Activated T-helper 2 cell treated with anti-CD3 and anti-CD28 coated beads, Interferon-gamma antibody, Interleukin-2, Interleukin-4, amounts not matched to agents 10 μg/mL and 5 μg/mL and 100 μg/mL, durations not matched to agents 14 hours and 24 hours and 36 hours (primary cell): ENCODE measurements around the gene TDRD9. TPM values are rescaled to one million over a fixed set of nuclear protein-coding genes. Genes with fewer than 3 reads are reported as not detected.

Experiments
- DNase-seq: peaks from one replicate; pipeline ENCODE4 v3.0.0; 2021; ENCODE audit warnings: low spot score
- H3K27ac Mint-ChIP-seq: one replicate; pipeline ENCODE4 v1.8.0; 2021; ENCODE audit warnings: mixed read lengths
- H3K27me3 Mint-ChIP-seq: one replicate; pipeline ENCODE4 v1.8.0; 2021; ENCODE audit warnings: low read depth, mixed read lengths
- H3K36me3 Mint-ChIP-seq: one replicate; pipeline ENCODE4 v1.8.0; 2021; ENCODE audit warnings: low read depth, mixed read lengths
- H3K4me1 Mint-ChIP-seq: one replicate; pipeline ENCODE4 v1.8.0; 2021; ENCODE audit warnings: low read depth, mixed read lengths
- H3K4me3 Mint-ChIP-seq: one replicate; pipeline ENCODE4 v1.8.0; 2021; ENCODE audit warnings: low read depth, mild to moderate bottlenecking, moderate library complexity, mixed read lengths
- H3K9me3 Mint-ChIP-seq: one replicate; pipeline ENCODE4 v1.8.0; 2021; ENCODE audit warnings: mixed read lengths
- intact Hi-C: fragments of 100-400 bp; cut with micrococcal nuclease; formaldehyde crosslinking; loops from one replicate; pipeline ENCODE4 v1.15.1; 2023
- total RNA-seq: library from RNA; stranded (reverse); gene quantifications from 2 replicates; pipeline ENCODE4 v1.2.3, GENCODE V29; 2022

TDRD9 gene
- total RNA-seq, 1 donor from 2014 or later, result not detected

GRCh38 chr14:104066279-104066678 is 138.0 kb downstream of the TDRD9 start:
- Mint-ChIP-seq H3K36me3 (no peaks in the 10 kb centered on the region), H3K27me3 (peaks cover 10% of the 10 kb centered on the region), H3K9me3 (peaks cover 11% of the 10 kb centered on the region), H3K4me1 (no peaks in the 10 kb centered on the region), H3K27ac (no peak overlapping the region), H3K4me3 (no peak overlapping the region)
- intact Hi-C loops, result no loop called here
- no peak for DNase-seq

GRCh38 chr14:104066719-104067295 is 138.6 kb downstream of the TDRD9 start:
- intact Hi-C loops, result no loop called here
- peaks cover 11% of the 10 kb centered on the region for H3K9me3 Mint-ChIP-seq
- no peaks in the 10 kb centered on the region for H3K4me1 Mint-ChIP-seq
- H3K27me3 Mint-ChIP-seq, result peaks cover 9% of the 10 kb centered on the region
- no peaks in the 10 kb centered on the region for H3K36me3 Mint-ChIP-seq
- no peak overlapping the region for H3K4me3 Mint-ChIP-seq
- no peak for DNase-seq
- H3K27ac Mint-ChIP-seq, result no peak overlapping the region

GRCh38 chr14:104069541-104069940 is 141.3 kb downstream of the TDRD9 start:
- no peak overlapping the region for H3K27ac Mint-ChIP-seq
- no peak for DNase-seq
- peaks cover 5% of the 10 kb centered on the region for H3K4me1 Mint-ChIP-seq
- intact Hi-C loops, result no loop called here
- no peaks in the 10 kb centered on the region for H3K27me3 Mint-ChIP-seq
- peaks cover 5% of the 10 kb centered on the region for H3K36me3 Mint-ChIP-seq
- H3K9me3 Mint-ChIP-seq, result peaks cover 22% of the 10 kb centered on the region
- H3K4me3 Mint-ChIP-seq, result no peak overlapping the region

- Mint-ChIP-seq H3K9me3 (peaks cover 11% of the 10 kb centered on the region), H3K4me3 (no peak overlapping the region), H3K36me3 (peaks cover 5% of the 10 kb centered on the region), H3K27me3 (peaks cover 2% of the 10 kb centered on the region), H3K4me1 (peaks cover 14% of the 10 kb centered on the region), H3K27ac (no peak overlapping the region)
- no peak for DNase-seq
- intact Hi-C loops, result no loop called here
Observed at GRCh38 chr14:104072586-104072985, 144.3 kb downstream of the TDRD9 start.

GRCh38 chr14:104073764-104074163 is 145.5 kb downstream of the TDRD9 start:
- H3K27me3 Mint-ChIP-seq, result peaks cover 2% of the 10 kb centered on the region
- H3K27ac Mint-ChIP-seq, result no peak overlapping the region
- peaks cover 5% of the 10 kb centered on the region for H3K36me3 Mint-ChIP-seq
- H3K4me3 Mint-ChIP-seq, result no peak overlapping the region
- peaks cover 18% of the 10 kb centered on the region for H3K4me1 Mint-ChIP-seq
- peaks cover 11% of the 10 kb centered on the region for H3K9me3 Mint-ChIP-seq
- intact Hi-C loops, result no loop called here
- no peak for DNase-seq

GRCh38 chr14:104075530-104076151 is 147.4 kb downstream of the TDRD9 start:
- intact Hi-C loops, result loop anchor here (5.0 kb wide), 1 partner anchor 57 kb away; no protein-coding TSS in a partner anchor
- Mint-ChIP-seq H3K36me3 (peaks cover 5% of the 10 kb centered on the region), H3K4me1 (peaks cover 18% of the 10 kb centered on the region), H3K4me3 (no peak overlapping the region), H3K9me3 (peaks cover 11% of the 10 kb centered on the region), H3K27ac (no peak overlapping the region), H3K27me3 (peaks cover 2% of the 10 kb centered on the region)
- no peak for DNase-seq

GRCh38 chr14:104076743-104077142 is 148.5 kb downstream of the TDRD9 start:
- H3K4me3 Mint-ChIP-seq, result no peak overlapping the region
- no peak for DNase-seq
- H3K27me3 Mint-ChIP-seq, result peaks cover 2% of the 10 kb centered on the region
- H3K9me3 Mint-ChIP-seq, result peaks cover 11% of the 10 kb centered on the region
- H3K27ac Mint-ChIP-seq, result peak overlapping the region; percentile 38
- peaks cover 18% of the 10 kb centered on the region for H3K4me1 Mint-ChIP-seq
- intact Hi-C loops, result loop anchor here (5.0 kb wide), 1 partner anchor 56 kb away; no protein-coding TSS in a partner anchor
- peaks cover 5% of the 10 kb centered on the region for H3K36me3 Mint-ChIP-seq

- intact Hi-C loops, result loop anchor here (5.0 kb wide), 1 partner anchor 54 kb away; no protein-coding TSS in a partner anchor
- Mint-ChIP-seq H3K4me1 (peaks cover 13% of the 10 kb centered on the region), H3K9me3 (peaks cover 5% of the 10 kb centered on the region), H3K27ac (peak overlapping the region; percentile 9), H3K4me3 (no peak overlapping the region), H3K27me3 (peaks cover 2% of the 10 kb centered on the region), H3K36me3 (no peaks in the 10 kb centered on the region)
- DNase-seq, result peak; percentile 82
Observed at GRCh38 chr14:104078031-104078455, 149.8 kb downstream of the TDRD9 start.

GRCh38 chr14:104080376-104081260 is 152.4 kb downstream of the TDRD9 start:
- Mint-ChIP-seq H3K36me3 (no peaks in the 10 kb centered on the region), H3K27me3 (peaks cover 1% of the 10 kb centered on the region), H3K4me1 (peaks cover 13% of the 10 kb centered on the region), H3K9me3 (no peaks in the 10 kb centered on the region), H3K4me3 (no peak overlapping the region), H3K27ac (no peak overlapping the region)
- DNase-seq, result no peak
- intact Hi-C loops, result no loop called here

GRCh38 chr14:104081261-104081835 is 153.1 kb downstream of the TDRD9 start:
- no peak for DNase-seq
- Mint-ChIP-seq H3K36me3 (no peaks in the 10 kb centered on the region), H3K9me3 (no peaks in the 10 kb centered on the region), H3K4me3 (no peak overlapping the region), H3K4me1 (peaks cover 10% of the 10 kb centered on the region), H3K27ac (no peak overlapping the region), H3K27me3 (no peaks in the 10 kb centered on the region)
- intact Hi-C loops, result no loop called here

GRCh38 chr14:104081951-104082464 is 153.8 kb downstream of the TDRD9 start:
- intact Hi-C loops, result no loop called here
- H3K36me3 Mint-ChIP-seq, result no peaks in the 10 kb centered on the region
- no peaks in the 10 kb centered on the region for H3K9me3 Mint-ChIP-seq

GRCh38 chr14:104082807-104083206 is 154.6 kb downstream of the TDRD9 start:
- no peaks in the 10 kb centered on the region for H3K36me3 Mint-ChIP-seq
- no peak overlapping the region for H3K4me3 Mint-ChIP-seq
- no peaks in the 10 kb centered on the region for H3K27me3 Mint-ChIP-seq
- peaks cover 2% of the 10 kb centered on the region for H3K4me1 Mint-ChIP-seq
- no peaks in the 10 kb centered on the region for H3K9me3 Mint-ChIP-seq
- intact Hi-C loops, result no loop called here
- no peak for DNase-seq
- no peak overlapping the region for H3K27ac Mint-ChIP-seq

More at GRCh38 chr14:104081951-104082464, 153.8 kb downstream of the TDRD9 start:
- DNase-seq, result no peak
- H3K4me3 Mint-ChIP-seq, result no peak overlapping the region
- H3K27ac Mint-ChIP-seq, result no peak overlapping the region
- H3K4me1 Mint-ChIP-seq, result peaks cover 4% of the 10 kb centered on the region
- no peaks in the 10 kb centered on the region for H3K27me3 Mint-ChIP-seq
